Psoas muscle (tissue), 8 donors: ENCODE measurements around the gene FSTL4. TPM values are rescaled to one million over a fixed set of nuclear protein-coding genes. Genes with fewer than 3 reads are reported as not detected.

Experiments
- ATAC-seq, 4 donors: fragments of 200-7000 bp; cut with Tn5 transposase; one replicate each; pipeline ENCODE4 v1.9.1; 2020; ENCODE audit warnings: moderate library complexity in 3 of 4, mild to moderate bottlenecking in 2 of 4
- DNase-seq, 2 donors: peaks; one replicate each; pipeline ENCODE4 v3.0.0-alpha.2; 2020
- H3K27ac ChIP-seq: fragments of 200-600 bp; one replicate; pipeline ENCODE4 v1.8.0; 2022
- H3K27me3 ChIP-seq, 3 donors: fragments of 200-600 bp in 1 of 3; one replicate each; pipeline versions ENCODE4 v1.6.1 to v1.8.0; 2013 to 2022; ENCODE audit warnings: low read length in 2 of 3, mild to moderate bottlenecking in 2 of 3, moderate library complexity in 1 of 3; ENCODE audit not compliant: insufficient read depth in 3 of 3
- H3K36me3 ChIP-seq, 2 donors: fragments of 200-600 bp in 1 of 2; one replicate each; pipeline versions ENCODE4 v1.6.1 to v1.8.0; 2013 to 2022; ENCODE audit warnings: low read depth in 1 of 2, mild to moderate bottlenecking in 1 of 2, moderate library complexity in 1 of 2; ENCODE audit not compliant: insufficient read depth in 1 of 2
- H3K4me1 ChIP-seq: fragments of 200-600 bp; one replicate; pipeline ENCODE4 v1.8.0; 2022
- H3K4me3 ChIP-seq: fragments of 200-600 bp; one replicate; pipeline ENCODE4 v1.8.0; 2022; ENCODE audit warnings: mild to moderate bottlenecking
- H3K9me3 ChIP-seq: fragments of 200-600 bp; one replicate; pipeline ENCODE4 v1.8.0; 2022
- WGBS, 3 donors: extraction: QIAGEN DNeasy Blood & Tissue Kit; methylation state at CpG; one replicate each; pipeline versions ENCODE4 v1.1.6 to v1.1.7; 2013; 5-methylcytosine and 5-hydroxymethylcytosine counted together
- intact Hi-C, 2 donors: fragments of 100-400 bp; cut with DNase I; formaldehyde crosslinking; loops; one replicate each; pipeline versions ENCODE4 v1.11.0 to v1.14.2; 2022
- polyA plus RNA-seq, 3 donors: library from polyadenylated mRNA; stranded (reverse); fragments of 200-250 nt; gene quantifications; one replicate each; pipeline ENCODE4 v1.2.3, GENCODE V29; 2013
- total RNA-seq, 4 donors: library from RNA; stranded (reverse); fragmentation: NEBNext Ultra II Directional in 2 of 4; extraction: Animal tissue kit (Norgen Biotek cat#: 25700) in 2 of 4; gene quantifications; one replicate each; pipeline versions ENCODE4 v1.2.1 to v1.2.4, GENCODE V29; 2021 to 2023
- TF ChIP-seq, protein P1 (sequence below): fragments of 200-600 bp; IDR thresholded peaks from one replicate; pipeline ENCODE4 v1.8.0; 2022; ENCODE audit warnings: antibody characterized with exemption
- donor health status: healthy with polysubstance abuse.
- donor health status: DM: no; HTN: no; CAD: no; lungs with moderate emphysema.
- donor health status: Bipolar disorder and iron deficiency.
- donor health status: healthy.
- donor health status: DM: yes; HTN: yes; CAD: no.
- donor health status: DM: no; HTN: no; CAD: no.
- donor health status: DM: no; HTN: no; CAD: no.
- donor health status: DM: yes; HTN: yes; CAD: no.

The FSTL4 gene
- total and polyA plus RNA-seq, 7 donors, result 0.07 to 0.81 (median 0.24) TPM

DNA sequence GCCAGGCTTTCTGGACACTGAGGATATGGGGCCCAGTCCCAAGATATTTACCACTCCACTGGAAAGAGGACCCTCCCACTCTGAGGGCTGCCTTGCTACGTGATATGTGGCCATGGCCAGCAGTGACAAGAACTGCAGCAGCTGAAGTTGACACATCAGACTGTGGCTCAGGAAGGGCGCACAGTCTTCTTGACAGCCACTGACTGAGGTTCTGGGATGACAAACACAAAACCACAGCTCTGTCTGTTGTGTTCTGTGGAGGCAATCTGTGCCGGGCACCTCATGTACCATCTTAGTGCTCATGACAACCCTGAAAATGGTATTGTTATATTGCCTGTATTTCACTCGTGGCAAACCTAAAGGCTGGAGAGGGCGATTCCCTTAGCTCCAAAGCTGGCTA lies 16.9 kb downstream of the FSTL4 start:
- Histone ChIP-seq H3K4me1 (no peaks in the 10 kb centered on the region), H3K27me3 (no peaks in the 10 kb centered on the region), H3K36me3 (no peaks in the 10 kb centered on the region), H3K9me3 (no peaks in the 10 kb centered on the region), H3K27ac (no peak overlapping the region), H3K4me3 (no peak overlapping the region)
- TF ChIP-seq, protein P1, sequence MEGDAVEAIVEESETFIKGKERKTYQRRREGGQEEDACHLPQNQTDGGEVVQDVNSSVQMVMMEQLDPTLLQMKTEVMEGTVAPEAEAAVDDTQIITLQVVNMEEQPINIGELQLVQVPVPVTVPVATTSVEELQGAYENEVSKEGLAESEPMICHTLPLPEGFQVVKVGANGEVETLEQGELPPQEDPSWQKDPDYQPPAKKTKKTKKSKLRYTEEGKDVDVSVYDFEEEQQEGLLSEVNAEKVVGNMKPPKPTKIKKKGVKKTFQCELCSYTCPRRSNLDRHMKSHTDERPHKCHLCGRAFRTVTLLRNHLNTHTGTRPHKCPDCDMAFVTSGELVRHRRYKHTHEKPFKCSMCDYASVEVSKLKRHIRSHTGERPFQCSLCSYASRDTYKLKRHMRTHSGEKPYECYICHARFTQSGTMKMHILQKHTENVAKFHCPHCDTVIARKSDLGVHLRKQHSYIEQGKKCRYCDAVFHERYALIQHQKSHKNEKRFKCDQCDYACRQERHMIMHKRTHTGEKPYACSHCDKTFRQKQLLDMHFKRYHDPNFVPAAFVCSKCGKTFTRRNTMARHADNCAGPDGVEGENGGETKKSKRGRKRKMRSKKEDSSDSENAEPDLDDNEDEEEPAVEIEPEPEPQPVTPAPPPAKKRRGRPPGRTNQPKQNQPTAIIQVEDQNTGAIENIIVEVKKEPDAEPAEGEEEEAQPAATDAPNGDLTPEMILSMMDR, result no peak
- ATAC-seq, result no peak
- intact Hi-C loops, result no loop called here
- DNase-seq, result no peak
- WGBS, 3 donors, result 71 to 85% (median 79%) methylated on average over 5 of the region's 5 CpGs

DNA sequence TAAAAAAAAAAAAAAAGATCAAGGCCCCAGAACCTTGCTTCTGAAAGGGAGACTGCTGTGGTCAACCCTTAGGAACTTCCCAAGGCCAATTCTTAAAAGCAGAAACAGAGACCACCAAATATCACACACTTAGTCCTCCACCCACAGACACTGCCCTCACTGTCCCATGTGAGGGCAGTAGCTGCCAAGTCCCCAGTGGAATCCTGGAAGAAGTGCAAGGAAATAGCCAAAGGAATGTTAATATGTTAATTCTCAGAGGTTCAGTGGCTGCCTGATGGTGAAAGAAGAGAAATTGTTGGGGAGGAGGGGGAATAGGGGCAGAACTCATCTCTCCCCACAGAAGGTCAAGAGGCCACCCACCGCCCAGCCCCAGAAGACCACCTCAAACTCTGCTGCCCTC lies 23.1 kb downstream of the FSTL4 start:
- Histone ChIP-seq H3K27ac (no peak overlapping the region), H3K4me1 (no peaks in the 10 kb centered on the region), H3K36me3 (no peaks in the 10 kb centered on the region), H3K27me3 (no peaks in the 10 kb centered on the region), H3K4me3 (no peak overlapping the region), H3K9me3 (no peaks in the 10 kb centered on the region)
- intact Hi-C loops, result no loop called here
- 60 to 100% (median 86%) methylated on average over 1 of the region's 1 CpG for WGBS, 3 donors
- TF ChIP-seq, protein P1, result no peak
- DNase-seq, result no peak
- ATAC-seq, result no peak

DNA sequence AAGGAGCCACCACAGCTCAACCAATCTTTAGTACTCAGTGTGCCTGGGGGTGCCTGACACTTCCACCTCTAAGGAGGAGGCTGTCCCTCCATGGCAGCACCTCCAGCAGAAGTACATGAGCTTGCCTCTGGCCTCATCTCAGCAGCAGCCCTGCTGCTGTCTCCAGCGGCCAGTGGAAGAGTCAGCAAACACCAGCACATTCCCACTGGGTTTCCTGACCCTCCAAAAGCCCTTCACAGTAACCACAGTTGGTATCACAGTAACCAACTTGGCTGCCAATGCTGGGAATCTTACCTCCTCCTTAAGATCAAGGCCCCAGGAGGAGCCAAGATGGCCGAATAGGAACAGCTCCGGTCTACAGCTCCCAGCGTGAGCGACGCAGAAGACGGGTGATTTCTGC lies 29.4 kb downstream of the FSTL4 start:
- H3K27ac ChIP-seq, result no peak overlapping the region
- H3K36me3 ChIP-seq, result no peaks in the 10 kb centered on the region
- DNase-seq (no peak), ATAC-seq (no peak)
- H3K4me3 ChIP-seq, result no peak overlapping the region
- H3K9me3 ChIP-seq, result no peaks in the 10 kb centered on the region
- H3K4me1 ChIP-seq, result no peaks in the 10 kb centered on the region
- 32 to 96% (median 87%) methylated on average over 6 to 7 of the region's 7 CpGs for WGBS, 3 donors
- intact Hi-C loops, result no loop called here
- TF ChIP-seq, protein P1, result no peak
- H3K27me3 ChIP-seq, result peaks cover 0 to 3% (median 0%) of the 10 kb centered on the region in 3 donors

DNA sequence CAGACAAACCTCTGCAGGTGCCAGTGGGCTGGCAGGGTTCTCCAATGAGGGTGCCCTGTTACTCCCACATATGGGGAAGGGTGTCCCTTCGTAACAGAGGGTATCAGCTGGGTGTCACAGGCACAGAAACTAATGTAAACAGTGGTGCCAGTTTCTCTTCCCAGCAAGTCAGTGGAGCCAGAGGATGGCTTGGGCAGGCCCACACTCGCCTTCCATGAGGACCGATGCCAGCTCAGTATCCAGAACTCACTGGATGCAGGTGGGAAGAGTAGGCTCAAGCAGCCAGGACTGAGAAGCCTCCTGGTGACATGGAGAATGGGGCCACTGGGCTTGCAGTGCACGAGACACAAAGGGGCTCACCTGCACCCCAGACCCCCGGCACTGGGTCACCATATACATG lies 30.4 kb downstream of the FSTL4 start:
- 78 to 82% (median 81%) methylated on average over 5 of the region's 5 CpGs for WGBS, 3 donors
- Histone ChIP-seq H3K9me3 (no peaks in the 10 kb centered on the region), H3K36me3 (no peaks in the 10 kb centered on the region), H3K27ac (no peak overlapping the region), H3K4me1 (no peaks in the 10 kb centered on the region), H3K27me3 (peaks cover 0 to 8% (median 0%) of the 10 kb centered on the region in 3 donors), H3K4me3 (no peak overlapping the region)
- intact Hi-C loops, result no loop called here
- ATAC-seq (no peak), DNase-seq (no peak)
- TF ChIP-seq, protein P1, result no peak

DNA sequence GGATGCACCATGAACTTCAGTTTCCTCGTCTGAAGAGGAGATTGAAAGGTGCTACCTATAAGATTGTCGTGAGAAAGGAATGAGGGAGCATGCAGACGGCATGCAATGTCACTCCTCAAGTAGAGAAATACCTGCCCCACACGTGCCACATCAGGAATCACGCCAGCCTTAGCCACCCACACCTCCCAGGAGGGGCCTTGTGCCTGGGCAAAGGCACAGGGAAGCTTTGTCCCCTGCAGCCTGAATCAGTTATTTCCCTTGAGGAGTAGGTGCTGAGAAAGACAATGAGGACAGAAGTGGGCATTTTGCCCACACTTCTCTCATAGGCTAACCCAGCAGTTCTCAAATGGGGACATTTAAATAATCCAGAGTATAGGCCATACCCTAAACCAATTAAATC lies 31.0 kb downstream of the FSTL4 start:
- WGBS, 3 donors, result 68 to 78% (median 74%) methylated on average over 5 of the region's 5 CpGs
- Histone ChIP-seq H3K4me3 (no peak overlapping the region), H3K27ac (no peak overlapping the region), H3K36me3 (no peaks in the 10 kb centered on the region), H3K9me3 (no peaks in the 10 kb centered on the region), H3K27me3 (peaks cover 0 to 8% (median 0%) of the 10 kb centered on the region in 3 donors), H3K4me1 (no peaks in the 10 kb centered on the region)
- intact Hi-C loops, result no loop called here
- DNase-seq (no peak), ATAC-seq (no peak)
- TF ChIP-seq, protein P1, result no peak
